ENCODE results near the gene H3-3A. TPM values are rescaled to one million over a fixed set of nuclear protein-coding genes. Genes with fewer than 3 reads are reported as not detected.

H3-3A gene
- total RNA-seq, 4 donors from 2014 or later, result 304 to 569 (median 410) TPM

DNA sequence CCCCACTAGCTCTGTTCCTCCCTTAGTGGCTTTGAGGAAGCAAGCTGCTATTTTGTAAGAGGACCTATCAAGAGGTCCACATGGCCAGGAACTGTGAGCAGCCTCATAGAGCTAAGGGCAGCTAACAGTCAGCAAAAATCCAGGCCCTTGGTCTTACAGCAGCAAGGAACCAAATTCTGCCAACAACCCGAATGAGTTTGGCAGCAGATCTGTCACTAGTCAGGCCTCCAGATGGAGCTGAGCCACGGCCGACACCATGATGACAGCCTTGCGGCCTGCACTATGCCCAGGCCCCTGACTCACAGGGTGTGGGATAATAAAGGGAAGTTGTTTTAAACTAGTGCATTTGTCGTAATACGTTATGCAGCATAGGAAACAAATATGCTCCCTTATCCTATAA, 28.0 kb upstream of the H3-3A start:
- no peak for TF ChIP-seq POLR2A (IDR thresholded peaks at IDR 0.05)
- TF ChIP-seq, protein P1, sequence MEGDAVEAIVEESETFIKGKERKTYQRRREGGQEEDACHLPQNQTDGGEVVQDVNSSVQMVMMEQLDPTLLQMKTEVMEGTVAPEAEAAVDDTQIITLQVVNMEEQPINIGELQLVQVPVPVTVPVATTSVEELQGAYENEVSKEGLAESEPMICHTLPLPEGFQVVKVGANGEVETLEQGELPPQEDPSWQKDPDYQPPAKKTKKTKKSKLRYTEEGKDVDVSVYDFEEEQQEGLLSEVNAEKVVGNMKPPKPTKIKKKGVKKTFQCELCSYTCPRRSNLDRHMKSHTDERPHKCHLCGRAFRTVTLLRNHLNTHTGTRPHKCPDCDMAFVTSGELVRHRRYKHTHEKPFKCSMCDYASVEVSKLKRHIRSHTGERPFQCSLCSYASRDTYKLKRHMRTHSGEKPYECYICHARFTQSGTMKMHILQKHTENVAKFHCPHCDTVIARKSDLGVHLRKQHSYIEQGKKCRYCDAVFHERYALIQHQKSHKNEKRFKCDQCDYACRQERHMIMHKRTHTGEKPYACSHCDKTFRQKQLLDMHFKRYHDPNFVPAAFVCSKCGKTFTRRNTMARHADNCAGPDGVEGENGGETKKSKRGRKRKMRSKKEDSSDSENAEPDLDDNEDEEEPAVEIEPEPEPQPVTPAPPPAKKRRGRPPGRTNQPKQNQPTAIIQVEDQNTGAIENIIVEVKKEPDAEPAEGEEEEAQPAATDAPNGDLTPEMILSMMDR (IDR thresholded peaks at IDR 0.05), result no peak
- DNase-seq (ENCODE audit: low spot score in 2 of 2), result peak; percentile 91 to 96
- 6 to 14% methylated on average over 6 of the region's 6 CpGs for WGBS, 2 donors
- H3K4me3 ChIP-seq (ENCODE audit: low read depth, poor library complexity, severe bottlenecking), result no peak overlapping the region
- intact Hi-C loops (cut with DNase I; ENCODE audit: low total_unique reads), result no loop called here

DNA sequence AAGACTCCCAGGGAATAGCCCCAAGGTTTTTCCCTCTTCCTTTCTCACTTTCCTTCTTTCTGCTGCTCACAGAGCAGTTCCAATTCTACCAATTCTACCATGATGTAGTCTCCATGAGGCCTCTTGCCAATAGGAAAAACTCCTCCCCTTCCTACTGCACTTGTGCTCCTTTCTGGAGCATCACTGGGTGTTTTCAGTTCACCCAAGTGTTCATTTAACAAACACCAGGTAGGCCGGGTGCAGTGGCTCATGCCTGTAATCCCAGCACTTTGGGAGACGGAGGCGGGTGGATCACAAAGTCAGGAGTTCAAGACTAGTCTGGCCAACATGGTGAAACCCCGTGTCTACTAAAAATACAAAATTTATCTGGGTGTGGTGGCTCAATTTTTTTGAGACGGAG, 26.6 kb upstream of the H3-3A start:
- DNase-seq (ENCODE audit: low spot score in 2 of 2), result no peak
- intact Hi-C loops (cut with DNase I; ENCODE audit: low total_unique reads), result no loop called here
- 94 to 95% methylated on average over 5 of the region's 5 CpGs for WGBS, 2 donors
- TF ChIP-seq POLR2A (IDR thresholded peaks at IDR 0.05), result no peak
- TF ChIP-seq, protein P1 (IDR thresholded peaks at IDR 0.05), result no peak
- no peak overlapping the region for H3K4me3 ChIP-seq (ENCODE audit: low read depth, poor library complexity, severe bottlenecking)

DNA sequence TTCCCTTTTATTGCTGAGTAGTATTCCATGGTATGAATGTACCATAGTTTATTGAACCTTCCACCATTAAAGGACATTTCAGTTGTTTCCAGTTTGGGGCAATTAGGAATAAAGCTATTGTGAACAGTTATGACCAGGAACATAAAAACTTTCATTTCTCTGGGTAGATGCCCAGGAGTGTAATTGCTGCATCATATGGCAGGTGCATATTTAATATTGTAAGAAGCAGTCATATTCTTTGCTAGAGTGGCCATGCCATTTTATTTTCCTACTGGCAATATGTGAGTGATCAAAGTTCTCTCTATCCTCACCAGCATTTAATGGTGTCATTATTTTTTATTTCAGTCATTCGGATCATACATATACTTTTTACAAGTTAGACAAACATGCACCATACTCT, 23.9 kb upstream of the H3-3A start:
- H3K4me3 ChIP-seq (ENCODE audit: low read depth, poor library complexity, severe bottlenecking), result no peak overlapping the region
- intact Hi-C loops (cut with DNase I; ENCODE audit: low total_unique reads), result no loop called here
- TF ChIP-seq, protein P1 (IDR thresholded peaks at IDR 0.05), result no peak
- TF ChIP-seq POLR2A (IDR thresholded peaks at IDR 0.05), result no peak
- 95 to 100% methylated on average over 1 of the region's 1 CpG for WGBS, 2 donors
- no peak for DNase-seq (ENCODE audit: low spot score in 2 of 2)

DNA sequence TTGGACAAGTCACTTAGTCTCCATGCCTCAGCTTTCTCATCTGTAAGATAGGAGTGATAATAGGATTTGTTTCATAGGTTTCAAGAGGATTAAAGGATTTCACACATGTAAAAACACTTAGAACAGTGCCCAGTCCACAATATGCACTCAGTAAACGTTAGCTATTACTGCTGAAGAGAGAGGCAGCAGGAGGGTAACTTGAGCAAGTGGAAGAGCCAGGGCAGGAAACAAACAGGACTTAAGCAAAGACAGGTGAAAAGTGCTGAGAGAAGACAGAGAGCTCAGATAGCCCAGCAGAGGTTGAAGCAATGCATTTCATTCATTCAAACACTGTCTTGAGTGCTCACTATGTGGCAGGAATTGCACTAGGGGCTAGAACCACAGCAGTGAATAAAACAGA, 21.1 kb upstream of the H3-3A start:
- H3K4me3 ChIP-seq (ENCODE audit: low read depth, poor library complexity, severe bottlenecking), result no peak overlapping the region
- TF ChIP-seq, protein P1 (IDR thresholded peaks at IDR 0.05), result no peak
- TF ChIP-seq POLR2A (IDR thresholded peaks at IDR 0.05), result no peak
- WGBS, 2 donors, result 39 to 42% methylated on average over 1 of the region's 1 CpG
- no peak for DNase-seq (ENCODE audit: low spot score in 2 of 2)
- intact Hi-C loops (cut with DNase I; ENCODE audit: low total_unique reads), result no loop called here

DNA sequence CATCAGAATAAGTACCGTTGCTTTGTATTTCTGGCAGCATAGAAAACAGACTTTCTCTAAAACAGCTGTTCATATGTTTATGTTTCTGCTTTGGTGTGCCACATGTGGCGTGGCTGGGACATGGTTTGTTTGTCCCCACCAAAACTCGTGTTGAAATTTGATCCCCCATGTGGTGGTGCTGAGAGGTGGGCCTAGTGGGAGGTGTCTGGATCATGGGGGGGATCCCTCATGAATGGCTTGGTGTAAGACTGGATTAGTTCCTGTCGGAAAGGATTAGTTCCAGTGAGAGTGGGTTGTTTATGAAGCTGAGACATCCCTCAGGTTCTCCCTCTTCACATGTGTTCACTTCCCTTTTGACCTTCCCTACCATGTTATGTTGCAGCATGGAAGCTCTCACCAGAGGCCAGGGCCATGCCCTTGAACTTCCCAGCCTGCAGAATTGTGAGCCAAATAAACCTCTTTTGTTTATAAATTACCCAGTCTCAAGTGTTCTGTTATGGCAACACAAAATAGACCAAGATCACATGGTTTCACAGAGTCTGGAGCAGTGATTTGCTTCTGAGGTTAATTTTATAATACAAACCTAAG, 17.9 kb upstream of the H3-3A start:
- TF ChIP-seq, protein P1 (IDR thresholded peaks at IDR 0.05), result no peak
- no peak for TF ChIP-seq POLR2A (IDR thresholded peaks at IDR 0.05)
- WGBS, 2 donors, result 78 to 79% methylated on average over 4 of the region's 4 CpGs
- H3K4me3 ChIP-seq (ENCODE audit: low read depth, poor library complexity, severe bottlenecking), result no peak overlapping the region
- intact Hi-C loops (cut with DNase I; ENCODE audit: low total_unique reads), result no loop called here
- DNase-seq (ENCODE audit: low spot score in 2 of 2), result no peak

DNA sequence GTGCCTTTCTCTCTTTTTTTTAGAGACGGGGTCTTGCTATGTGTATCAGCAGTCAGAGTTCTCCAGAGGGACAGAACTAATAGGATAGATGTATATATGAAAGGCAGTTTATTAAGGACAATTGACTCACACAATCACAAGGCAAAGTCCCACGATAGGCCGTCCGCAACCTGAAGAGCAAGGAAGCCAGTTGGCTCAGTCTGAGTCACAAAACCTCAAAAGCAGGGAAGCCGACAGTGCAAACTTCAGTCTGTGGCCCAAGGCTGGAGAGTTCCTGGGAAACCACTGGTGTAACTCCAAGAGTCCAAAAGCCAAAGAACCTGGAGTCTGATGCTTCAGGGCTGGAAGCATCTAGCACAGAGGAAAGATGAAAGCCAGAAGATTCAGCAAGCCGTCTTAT, 16.3 kb upstream of the H3-3A start:
- no peak for TF ChIP-seq POLR2A (IDR thresholded peaks at IDR 0.05)
- TF ChIP-seq, protein P1 (IDR thresholded peaks at IDR 0.05), result no peak
- 73 to 78% methylated on average over 6 of the region's 6 CpGs for WGBS, 2 donors
- intact Hi-C loops (cut with DNase I; ENCODE audit: low total_unique reads), result no loop called here
- H3K4me3 ChIP-seq (ENCODE audit: low read depth, poor library complexity, severe bottlenecking), result no peak overlapping the region
- no peak for DNase-seq (ENCODE audit: low spot score in 2 of 2)
